Measurements from ENCODE around the gene CACNA1D.
"Not testable (repeated sequence)": the region's sequence is repeated elsewhere in the genome, so short reads cannot be mapped to it uniquely, and the experiment has no call there.

The CACNA1D gene

GRCh38 chr3:53493963-53494791 is at the start of gene CACNA1D:
CACNA1D (plus strand) TSS chr3:53494611; CDS start chr3:53495167, 556 bp downstream.
- no peak for DNase-seq

GRCh38 chr3:53457068-53457467 is 37.3 kb upstream of the CACNA1D start:
- DNase-seq: no peak

- DNase-seq: no peak
Observed at GRCh38 chr3:53460326-53460725, 34.1 kb upstream of the CACNA1D start.

- no peak for DNase-seq
Observed at GRCh38 chr3:53464424-53464823, 30.0 kb upstream of the CACNA1D start.

- DNase-seq: not testable (repeated sequence)
Observed at GRCh38 chr3:53469758-53470157, 24.7 kb upstream of the CACNA1D start.

GRCh38 chr3:53473422-53473821 is 21.0 kb upstream of the CACNA1D start:
- DNase-seq: no peak

- DNase-seq: not testable (repeated sequence)
Observed at GRCh38 chr3:53476372-53476771, 18.0 kb upstream of the CACNA1D start.

- DNase-seq: not testable (repeated sequence)
Observed at GRCh38 chr3:53477689-53478088, 16.7 kb upstream of the CACNA1D start.

GRCh38 chr3:53478166-53478830 is 16.1 kb upstream of the CACNA1D start:
- no peak for DNase-seq

- no peak for DNase-seq
Observed at GRCh38 chr3:53478921-53479664, 15.3 kb upstream of the CACNA1D start.

- no peak for DNase-seq
Observed at GRCh38 chr3:53482227-53482626, 12.2 kb upstream of the CACNA1D start.

GRCh38 chr3:53483821-53484220 is 10.6 kb upstream of the CACNA1D start:
- DNase-seq: no peak

GRCh38 chr3:53484984-53485383 is 9.4 kb upstream of the CACNA1D start:
- DNase-seq: no peak

GRCh38 chr3:53485675-53486403 is 8.6 kb upstream of the CACNA1D start:
- no peak for DNase-seq

GRCh38 chr3:53486961-53487654 is 7.3 kb upstream of the CACNA1D start:
- DNase-seq: no peak

GRCh38 chr3:53489386-53489785 is 5.0 kb upstream of the CACNA1D start:
- DNase-seq: no peak

GRCh38 chr3:53489787-53490458 is 4.5 kb upstream of the CACNA1D start:
- DNase-seq: no peak

- DNase-seq: no peak
Observed at GRCh38 chr3:53490459-53490968, 3.9 kb upstream of the CACNA1D start.

- no peak for DNase-seq
Observed at GRCh38 chr3:53491276-53491675, 3.1 kb upstream of the CACNA1D start.

- DNase-seq: no peak
Observed at GRCh38 chr3:53493595-53493962, 832 bp upstream of the CACNA1D start.

- no peak for DNase-seq
Observed at GRCh38 chr3:53495146-53495519, 722 bp downstream of the CACNA1D start.

All from stimulated activated naive CD4-positive, alpha-beta T cell (primary cell).